Activated T-cell treated with anti-CD3 and anti-CD28 coated beads, Interleukin-2, amount 50 U/mL, for 4 hours (primary cell): ENCODE measurements around the gene TCERG1L. TPM values are rescaled to one million over a fixed set of nuclear protein-coding genes. Genes with fewer than 3 reads are reported as not detected.
A peak's percentile ranks its signal among the peaks of the same experiment; 100 is the strongest.

Experiments used
- ATAC-seq, 2 donors: fragments of 200-7000 bp; cut with Tn5 transposase; one replicate each; pipeline ENCODE4 v1.10.0; 2021
- DNase-seq: peaks from one replicate; pipeline ENCODE4 v3.0.0-alpha.2; 2020
- H3K27me3 Mint-ChIP-seq: one replicate; pipeline ENCODE4 v1.8.0; 2021; ENCODE audit warnings: low read depth, mixed read lengths
- H3K36me3 Mint-ChIP-seq: one replicate; pipeline ENCODE4 v1.8.0; 2022; ENCODE audit warnings: mixed read lengths; ENCODE audit not compliant: insufficient read depth
- H3K4me1 Mint-ChIP-seq: one replicate; pipeline ENCODE4 v1.8.0; 2021; ENCODE audit warnings: low read depth, mixed read lengths
- H3K4me3 Mint-ChIP-seq: one replicate; pipeline ENCODE4 v1.8.0; 2021; ENCODE audit warnings: mild to moderate bottlenecking, moderate library complexity, mixed read lengths
- H3K9me3 Mint-ChIP-seq: one replicate; pipeline ENCODE4 v1.8.0; 2021; ENCODE audit warnings: mixed read lengths
- total RNA-seq, 3 donors: library from RNA; stranded (reverse); gene quantifications; one replicate each; pipeline ENCODE4 v1.2.1, GENCODE V29; 2021

The TCERG1L gene
- total RNA-seq, 3 donors from 2014 or later = 0.11 to 0.13 TPM; not detected in 1

DNA sequence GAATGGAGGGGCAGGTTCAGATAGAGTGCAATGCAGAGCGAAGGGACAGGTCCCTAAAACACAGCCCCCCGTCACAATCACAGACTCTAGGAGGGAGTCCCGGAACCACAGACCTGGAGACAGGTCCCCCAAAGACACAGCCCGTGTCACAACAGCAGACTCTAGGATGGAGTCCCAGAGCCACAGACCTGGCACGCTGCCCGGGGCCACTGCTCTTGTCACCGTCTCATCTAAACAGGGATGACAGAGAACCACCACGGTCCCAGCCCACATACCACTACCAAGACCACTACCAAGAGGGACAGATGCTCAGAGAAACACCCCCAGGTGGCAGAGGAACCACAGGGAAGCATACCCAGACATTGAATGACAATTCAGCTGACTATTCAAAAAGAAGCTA lies 183.9 kb downstream of the TCERG1L start:
- Mint-ChIP-seq H3K4me3 (no peak overlapping the region), H3K36me3 (no peaks in the 10 kb centered on the region), H3K27me3 (no peaks in the 10 kb centered on the region), H3K4me1 (peaks cover 2% of the 10 kb centered on the region), H3K9me3 (peaks cover 3% of the 10 kb centered on the region)
- DNase-seq = no peak
- peak in 1 of 2 donors; percentile 28 for ATAC-seq

GRCh38 chr10:131127138-131127589 lies 184.4 kb downstream of the TCERG1L start:
- Mint-ChIP-seq H3K4me3 (no peak overlapping the region), H3K36me3 (no peaks in the 10 kb centered on the region), H3K9me3 (peaks cover 7% of the 10 kb centered on the region), H3K27me3 (no peaks in the 10 kb centered on the region), H3K4me1 (peaks cover 2% of the 10 kb centered on the region)
- no peak for DNase-seq
- peak in 1 of 2 donors; percentile 17 for ATAC-seq

GRCh38 chr10:131126321-131127137 lies 185.0 kb downstream of the TCERG1L start:
- ATAC-seq (no peak), DNase-seq (no peak)
- peaks cover 2% of the 10 kb centered on the region for H3K4me1 Mint-ChIP-seq
- H3K9me3 Mint-ChIP-seq = peaks cover 7% of the 10 kb centered on the region
- H3K27me3 Mint-ChIP-seq = no peaks in the 10 kb centered on the region
- no peak overlapping the region for H3K4me3 Mint-ChIP-seq
- no peaks in the 10 kb centered on the region for H3K36me3 Mint-ChIP-seq

DNA sequence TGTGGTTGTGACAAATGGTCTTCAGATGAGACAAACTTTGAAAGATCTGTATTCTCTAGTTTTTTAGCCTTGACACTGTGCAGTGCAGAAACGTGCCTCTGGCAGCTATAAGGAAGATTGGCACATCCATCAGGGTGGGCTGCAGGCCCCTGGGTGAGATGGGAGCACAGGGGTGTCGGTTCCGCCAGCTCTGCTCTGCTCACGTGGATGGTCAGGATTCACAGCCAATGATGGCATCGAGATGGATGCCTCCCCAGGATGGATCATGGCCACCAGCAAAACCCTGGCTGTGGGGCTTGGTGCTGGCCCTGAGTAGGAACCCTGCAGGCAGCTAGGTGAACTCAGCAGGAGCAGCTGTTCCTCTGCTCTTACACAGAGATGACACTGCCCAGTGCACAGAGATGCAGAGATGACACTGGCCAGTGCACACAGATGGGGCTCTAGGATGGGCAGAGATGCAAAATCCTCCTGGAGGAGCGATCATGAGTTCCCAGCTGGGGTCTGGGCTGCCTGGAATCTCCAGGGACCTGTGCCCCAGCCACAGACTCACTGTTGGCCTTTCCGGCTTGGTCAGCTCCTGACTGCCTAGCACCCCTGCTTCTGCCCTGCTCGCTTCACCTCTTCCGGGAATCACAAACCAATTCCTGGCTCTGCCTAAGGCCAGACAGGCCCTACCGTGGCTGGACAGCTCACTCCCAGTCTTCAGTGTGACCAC lies 185.9 kb downstream of the TCERG1L start:
- Mint-ChIP-seq H3K4me3 (no peak overlapping the region), H3K36me3 (no peaks in the 10 kb centered on the region), H3K4me1 (peaks cover 2% of the 10 kb centered on the region), H3K9me3 (peaks cover 7% of the 10 kb centered on the region), H3K27me3 (no peaks in the 10 kb centered on the region)
- DNase-seq (no peak), ATAC-seq (no peak)

DNA sequence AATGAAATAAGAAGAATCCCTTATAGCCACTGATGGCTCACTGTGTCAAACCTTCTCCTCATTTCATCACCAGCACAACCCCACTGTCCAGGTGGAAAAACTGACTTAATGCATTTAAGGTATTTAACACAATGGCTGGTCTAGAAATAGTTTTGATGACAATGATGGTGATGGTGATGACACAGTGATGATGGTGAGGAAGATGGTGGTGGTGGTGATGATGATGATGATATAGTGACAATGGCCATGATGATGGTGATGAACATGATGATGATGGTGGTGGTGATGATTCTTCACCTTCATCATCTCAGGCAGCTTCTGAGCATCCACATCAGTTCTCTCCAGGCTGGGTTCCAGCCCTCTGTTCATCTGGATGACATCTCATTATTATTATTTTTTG lies 186.6 kb downstream of the TCERG1L start:
- Mint-ChIP-seq H3K27me3 (no peaks in the 10 kb centered on the region), H3K4me3 (no peak overlapping the region), H3K36me3 (no peaks in the 10 kb centered on the region), H3K9me3 (peaks cover 7% of the 10 kb centered on the region), H3K4me1 (peaks cover 2% of the 10 kb centered on the region)
- no peak for ATAC-seq
- DNase-seq = no peak

- DNase-seq (no peak), ATAC-seq (no peak)
- H3K4me1 Mint-ChIP-seq = peaks cover 2% of the 10 kb centered on the region
- H3K36me3 Mint-ChIP-seq = no peaks in the 10 kb centered on the region
- no peak overlapping the region for H3K4me3 Mint-ChIP-seq
- H3K27me3 Mint-ChIP-seq = no peaks in the 10 kb centered on the region
- H3K9me3 Mint-ChIP-seq = peaks cover 4% of the 10 kb centered on the region
Observed at GRCh38 chr10:131123496-131123895, 188.0 kb downstream of the TCERG1L start.

DNA sequence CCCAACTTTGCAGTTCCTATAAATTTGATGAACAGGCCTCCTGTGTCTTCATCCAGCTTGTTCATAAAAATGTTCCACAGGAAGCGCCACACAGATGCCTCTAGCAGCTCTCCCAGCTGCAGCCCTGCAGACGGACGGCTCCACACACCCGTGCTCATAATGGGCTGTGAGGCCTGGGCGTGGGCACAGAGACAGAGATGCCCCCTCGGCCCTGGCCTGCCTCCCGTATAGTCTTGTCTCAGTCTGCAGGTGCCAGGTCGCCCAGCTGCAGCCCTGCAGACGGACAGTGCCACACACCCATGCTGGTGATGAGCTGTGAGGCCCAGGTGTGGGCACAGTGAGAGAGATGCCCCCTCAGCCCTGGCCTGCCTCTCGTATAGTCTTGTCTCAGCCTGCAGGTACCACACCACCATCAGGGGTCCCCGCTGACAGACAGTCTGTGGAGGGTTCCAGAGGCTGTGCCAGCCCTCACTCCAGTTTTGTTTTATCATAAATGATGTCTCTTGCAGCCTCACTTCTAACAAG lies 189.9 kb downstream of the TCERG1L start:
- ATAC-seq (no peak), DNase-seq (no peak)
- Mint-ChIP-seq H3K27me3 (no peaks in the 10 kb centered on the region), H3K9me3 (peaks cover 4% of the 10 kb centered on the region), H3K4me1 (no peaks in the 10 kb centered on the region), H3K36me3 (no peaks in the 10 kb centered on the region), H3K4me3 (no peak overlapping the region)

- H3K27me3 Mint-ChIP-seq = no peaks in the 10 kb centered on the region
Observed at GRCh38 chr10:131119626-131120355, 191.7 kb downstream of the TCERG1L start.

DNA sequence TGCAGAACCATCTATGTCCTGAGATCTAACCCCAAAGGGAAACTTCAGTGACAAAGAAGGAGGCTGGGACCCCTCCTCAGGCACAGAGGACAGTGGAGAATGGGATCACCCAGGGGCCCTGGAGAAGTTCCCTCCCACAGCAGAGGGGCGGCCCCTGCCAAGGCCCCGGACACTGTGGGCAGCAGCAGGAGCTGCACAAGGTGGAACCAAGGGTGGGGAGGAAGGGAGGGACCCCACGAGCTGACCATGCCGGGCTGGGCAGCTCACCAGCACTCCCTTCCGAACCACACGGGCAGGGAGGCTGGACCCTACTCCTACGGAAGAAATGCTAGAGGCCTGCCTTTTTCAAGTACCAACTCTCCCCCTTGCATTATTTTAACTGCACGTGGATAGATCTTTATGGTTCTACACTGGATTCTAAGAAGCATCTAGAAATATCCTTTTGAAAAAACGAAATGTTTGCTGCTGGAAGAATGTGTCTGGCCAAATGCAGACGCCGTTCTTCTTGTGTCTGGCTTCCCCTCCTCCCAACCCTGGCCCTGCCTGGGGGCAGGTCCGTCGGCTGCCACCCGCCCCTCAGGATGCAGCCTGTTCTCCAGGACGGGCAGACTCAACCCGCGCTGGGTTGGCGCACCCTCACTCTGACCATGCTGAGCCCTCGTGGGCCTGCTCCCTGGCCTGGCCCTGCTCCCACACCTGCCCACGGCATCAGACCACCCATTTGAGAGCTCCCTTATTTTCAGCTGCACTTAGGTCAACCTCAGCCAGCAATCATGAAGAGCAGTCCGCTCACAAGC lies 193.9 kb downstream of the TCERG1L start:
- peaks cover 4% of the 10 kb centered on the region for H3K9me3 Mint-ChIP-seq
- H3K36me3 Mint-ChIP-seq = no peaks in the 10 kb centered on the region
- no peak overlapping the region for H3K4me3 Mint-ChIP-seq
- ATAC-seq (no peak), DNase-seq (no peak)
- no peaks in the 10 kb centered on the region for H3K27me3 Mint-ChIP-seq
- no peaks in the 10 kb centered on the region for H3K4me1 Mint-ChIP-seq

More at GRCh38 chr10:131119626-131120355, 191.7 kb downstream of the TCERG1L start:
- H3K9me3 Mint-ChIP-seq = peaks cover 4% of the 10 kb centered on the region
- ATAC-seq = no peak
- H3K4me1 Mint-ChIP-seq = no peaks in the 10 kb centered on the region
- DNase-seq = no peak
- no peaks in the 10 kb centered on the region for H3K36me3 Mint-ChIP-seq
- no peak overlapping the region for H3K4me3 Mint-ChIP-seq

GRCh38 chr10:131116991-131117375 lies 194.5 kb downstream of the TCERG1L start:
- H3K36me3 Mint-ChIP-seq = no peaks in the 10 kb centered on the region
- ATAC-seq = no peak

DNA sequence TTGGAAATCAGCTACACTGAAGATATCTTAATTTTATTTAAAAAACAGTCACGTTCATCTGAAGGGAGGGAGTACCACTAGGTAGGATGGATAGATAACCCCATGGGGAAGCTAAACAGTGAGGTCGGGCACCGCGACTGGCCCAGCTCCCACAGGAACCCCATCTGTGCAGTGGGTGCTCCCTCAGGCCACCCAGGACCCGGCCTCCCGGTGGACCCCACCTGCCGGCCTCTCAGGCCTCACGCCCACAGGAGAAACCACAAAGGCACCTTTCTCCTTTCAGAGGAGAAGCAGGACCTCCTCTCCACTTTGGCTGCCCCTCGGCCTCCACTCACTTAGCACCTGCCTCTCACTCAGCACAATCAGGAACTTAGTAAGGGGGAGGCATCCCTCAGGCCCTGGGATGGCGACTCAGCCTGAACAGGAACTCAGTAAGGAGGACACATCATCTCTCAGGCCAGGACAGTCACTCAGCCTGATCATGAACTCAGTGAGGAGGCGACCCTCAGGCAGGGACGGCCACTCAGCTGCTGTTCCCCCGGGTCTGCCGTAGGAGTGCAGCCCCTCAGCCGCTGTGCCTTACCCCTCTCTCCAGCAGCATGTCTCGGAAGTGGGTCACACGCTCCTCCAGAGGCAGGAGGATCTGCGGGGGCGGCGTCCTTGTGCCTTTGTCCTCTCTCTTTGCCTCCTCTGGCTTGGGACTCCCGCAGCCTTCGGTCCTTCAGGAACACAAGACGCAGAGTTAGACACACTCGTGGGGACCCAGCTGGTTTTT lies 195.1 kb downstream of the TCERG1L start:
- H3K4me1 Mint-ChIP-seq = no peaks in the 10 kb centered on the region
- ATAC-seq = no peak
- DNase-seq = no peak
- no peaks in the 10 kb centered on the region for H3K27me3 Mint-ChIP-seq
- no peak overlapping the region for H3K4me3 Mint-ChIP-seq
- H3K9me3 Mint-ChIP-seq = no peaks in the 10 kb centered on the region
- H3K36me3 Mint-ChIP-seq = no peaks in the 10 kb centered on the region

More at GRCh38 chr10:131116991-131117375, 194.5 kb downstream of the TCERG1L start:
- Mint-ChIP-seq H3K9me3 (no peaks in the 10 kb centered on the region), H3K4me1 (no peaks in the 10 kb centered on the region), H3K4me3 (no peak overlapping the region), H3K27me3 (no peaks in the 10 kb centered on the region)
- no peak for DNase-seq

GRCh38 chr10:131115801-131116200 lies 195.7 kb downstream of the TCERG1L start:
- no peaks in the 10 kb centered on the region for H3K27me3 Mint-ChIP-seq
- ATAC-seq = no peak
- H3K4me3 Mint-ChIP-seq = no peak overlapping the region
- H3K4me1 Mint-ChIP-seq = no peaks in the 10 kb centered on the region
- H3K36me3 Mint-ChIP-seq = no peaks in the 10 kb centered on the region
- no peak for DNase-seq
- H3K9me3 Mint-ChIP-seq = no peaks in the 10 kb centered on the region

- H3K4me3 Mint-ChIP-seq = no peak overlapping the region
Observed at GRCh38 chr10:131115321-131115720, 196.2 kb downstream of the TCERG1L start.

More at GRCh38 chr10:131115321-131115720, 196.2 kb downstream of the TCERG1L start:
- no peaks in the 10 kb centered on the region for H3K36me3 Mint-ChIP-seq
- H3K9me3 Mint-ChIP-seq = no peaks in the 10 kb centered on the region
- H3K4me1 Mint-ChIP-seq = no peaks in the 10 kb centered on the region
- ATAC-seq (no peak), DNase-seq (no peak)
- H3K27me3 Mint-ChIP-seq = no peaks in the 10 kb centered on the region
